ENCODE measurements around the gene LAMB4. TPM values are rescaled to one million over a fixed set of nuclear protein-coding genes. Genes with fewer than 3 reads are reported as not detected.

The LAMB4 gene
- total RNA-seq, 2 donors from 2014 or later: not detected

- Mint-ChIP-seq H3K4me3 (no peak overlapping the region), H3K27ac (no peak overlapping the region), H3K27me3 (ENCODE audit: low read depth) (peaks cover 41% of the 10 kb centered on the region), H3K9me3 (no peaks in the 10 kb centered on the region), H3K4me1 (ENCODE audit: low read depth) (no peaks in the 10 kb centered on the region), H3K36me3 (ENCODE audit: insufficient read depth in 2 of 2) (no peaks in the 10 kb centered on the region)
- ATAC-seq (replicated peaks in 1 of 2) (no peak), DNase-seq (no peak)
These were observed 35.8 kb downstream of the LAMB4 start for GRCh38 chr7:108094346-108094745.

- no peaks in the 10 kb centered on the region for H3K9me3 Mint-ChIP-seq
- no peak for ATAC-seq (replicated peaks in 1 of 2)
- no peaks in the 10 kb centered on the region for H3K36me3 Mint-ChIP-seq (ENCODE audit: insufficient read depth in 2 of 2)
- H3K27me3 Mint-ChIP-seq (ENCODE audit: low read depth): peaks cover 37% of the 10 kb centered on the region
- H3K27ac Mint-ChIP-seq: no peak overlapping the region
- DNase-seq: no peak
- no peak overlapping the region for H3K4me3 Mint-ChIP-seq
- H3K4me1 Mint-ChIP-seq (ENCODE audit: low read depth): no peaks in the 10 kb centered on the region
These were observed 36.3 kb downstream of the LAMB4 start for GRCh38 chr7:108093851-108094331.

- Mint-ChIP-seq H3K27me3 (ENCODE audit: low read depth) (peaks cover 32% of the 10 kb centered on the region), H3K4me3 (no peak overlapping the region), H3K36me3 (ENCODE audit: insufficient read depth in 2 of 2) (no peaks in the 10 kb centered on the region), H3K4me1 (ENCODE audit: low read depth) (no peaks in the 10 kb centered on the region), H3K27ac (no peak overlapping the region), H3K9me3 (no peaks in the 10 kb centered on the region)
- ATAC-seq (replicated peaks in 1 of 2) (no peak), DNase-seq (no peak)
These were observed 36.8 kb downstream of the LAMB4 start for GRCh38 chr7:108093341-108093740.

GRCh38 chr7:108091461-108091831 lies 38.7 kb downstream of the LAMB4 start:
- Mint-ChIP-seq H3K4me1 (ENCODE audit: low read depth) (no peaks in the 10 kb centered on the region), H3K36me3 (ENCODE audit: insufficient read depth in 2 of 2) (no peaks in the 10 kb centered on the region), H3K9me3 (no peaks in the 10 kb centered on the region), H3K4me3 (no peak overlapping the region), H3K27me3 (ENCODE audit: low read depth) (peaks cover 32% of the 10 kb centered on the region), H3K27ac (no peak overlapping the region)
- no peak for ATAC-seq (replicated peaks in 1 of 2)
- DNase-seq: no peak

- Mint-ChIP-seq H3K9me3 (peaks cover 0 to 1% of the 10 kb centered on the region in 2 donors), H3K4me3 (no peak overlapping the region)
- ATAC-seq (replicated peaks in 1 of 2): no peak
These were observed 39.2 kb downstream of the LAMB4 start for GRCh38 chr7:108090791-108091460.

GRCh38 chr7:108089381-108089780 lies 40.8 kb downstream of the LAMB4 start:
- H3K27ac Mint-ChIP-seq: no peak overlapping the region
- H3K27me3 Mint-ChIP-seq (ENCODE audit: low read depth): peaks cover 14% of the 10 kb centered on the region
- no peaks in the 10 kb centered on the region for H3K36me3 Mint-ChIP-seq (ENCODE audit: insufficient read depth in 2 of 2)
- no peak overlapping the region for H3K4me3 Mint-ChIP-seq
- ATAC-seq (replicated peaks in 1 of 2) (no peak), DNase-seq (no peak)
- H3K4me1 Mint-ChIP-seq (ENCODE audit: low read depth): peaks cover 4% of the 10 kb centered on the region
- H3K9me3 Mint-ChIP-seq: peaks cover 0 to 1% of the 10 kb centered on the region in 2 donors

More at GRCh38 chr7:108090791-108091460, 39.2 kb downstream of the LAMB4 start:
- Mint-ChIP-seq H3K36me3 (ENCODE audit: insufficient read depth in 2 of 2) (no peaks in the 10 kb centered on the region), H3K4me1 (ENCODE audit: low read depth) (no peaks in the 10 kb centered on the region), H3K27me3 (ENCODE audit: low read depth) (peaks cover 28% of the 10 kb centered on the region), H3K27ac (no peak overlapping the region)
- DNase-seq: no peak

- DNase-seq (no peak), ATAC-seq (replicated peaks in 1 of 2) (no peak)
- Mint-ChIP-seq H3K4me3 (no peak overlapping the region), H3K36me3 (ENCODE audit: insufficient read depth in 2 of 2) (no peaks in the 10 kb centered on the region), H3K9me3 (peaks cover 0 to 1% of the 10 kb centered on the region in 2 donors), H3K4me1 (ENCODE audit: low read depth) (peaks cover 4% of the 10 kb centered on the region), H3K27ac (no peak overlapping the region), H3K27me3 (ENCODE audit: low read depth) (peaks cover 12% of the 10 kb centered on the region)
These were observed 41.4 kb downstream of the LAMB4 start for GRCh38 chr7:108088729-108089128.

GRCh38 chr7:108087778-108088177 lies 42.4 kb downstream of the LAMB4 start:
- H3K9me3 Mint-ChIP-seq: peaks cover 0 to 1% of the 10 kb centered on the region in 2 donors
- H3K27ac Mint-ChIP-seq: no peak overlapping the region
- ATAC-seq (replicated peaks in 1 of 2): no peak
- no peak for DNase-seq
- no peak overlapping the region for H3K4me3 Mint-ChIP-seq
- H3K4me1 Mint-ChIP-seq (ENCODE audit: low read depth): peaks cover 4% of the 10 kb centered on the region
- no peaks in the 10 kb centered on the region for H3K36me3 Mint-ChIP-seq (ENCODE audit: insufficient read depth in 2 of 2)
- peaks cover 12% of the 10 kb centered on the region for H3K27me3 Mint-ChIP-seq (ENCODE audit: low read depth)

GRCh38 chr7:108086962-108087361 lies 43.2 kb downstream of the LAMB4 start:
- ATAC-seq (replicated peaks in 1 of 2): no peak
- H3K36me3 Mint-ChIP-seq (ENCODE audit: insufficient read depth in 2 of 2): no peaks in the 10 kb centered on the region

GRCh38 chr7:108086546-108086945 lies 43.6 kb downstream of the LAMB4 start:
- no peak for ATAC-seq (replicated peaks in 1 of 2)

More at GRCh38 chr7:108086962-108087361, 43.2 kb downstream of the LAMB4 start:
- H3K4me1 Mint-ChIP-seq (ENCODE audit: low read depth): peaks cover 4% of the 10 kb centered on the region
- H3K27ac Mint-ChIP-seq: no peak overlapping the region
- H3K9me3 Mint-ChIP-seq: peaks cover 0 to 1% of the 10 kb centered on the region in 2 donors
- H3K27me3 Mint-ChIP-seq (ENCODE audit: low read depth): peaks cover 12% of the 10 kb centered on the region
- DNase-seq: no peak
- H3K4me3 Mint-ChIP-seq: no peak overlapping the region

GRCh38 chr7:108083980-108084379 lies 46.2 kb downstream of the LAMB4 start:
- H3K4me3 Mint-ChIP-seq: no peak overlapping the region
- no peak overlapping the region for H3K27ac Mint-ChIP-seq
- H3K27me3 Mint-ChIP-seq (ENCODE audit: low read depth): no peaks in the 10 kb centered on the region
- H3K9me3 Mint-ChIP-seq: peaks cover 4% of the 10 kb centered on the region in 2 donors
- peaks cover 4% of the 10 kb centered on the region for H3K4me1 Mint-ChIP-seq (ENCODE audit: low read depth)
- ATAC-seq (replicated peaks in 1 of 2): no peak
- DNase-seq: no peak
- no peaks in the 10 kb centered on the region for H3K36me3 Mint-ChIP-seq (ENCODE audit: insufficient read depth in 2 of 2)

More at GRCh38 chr7:108086546-108086945, 43.6 kb downstream of the LAMB4 start:
- H3K9me3 Mint-ChIP-seq: peaks cover 1% of the 10 kb centered on the region in 2 donors
- H3K4me3 Mint-ChIP-seq: no peak overlapping the region
- peaks cover 10% of the 10 kb centered on the region for H3K27me3 Mint-ChIP-seq (ENCODE audit: low read depth)
- H3K36me3 Mint-ChIP-seq (ENCODE audit: insufficient read depth in 2 of 2): no peaks in the 10 kb centered on the region
- H3K27ac Mint-ChIP-seq: no peak overlapping the region
- no peak for DNase-seq
- peaks cover 4% of the 10 kb centered on the region for H3K4me1 Mint-ChIP-seq (ENCODE audit: low read depth)

GRCh38 chr7:108079648-108080591 lies 50.2 kb downstream of the LAMB4 start:
- Mint-ChIP-seq H3K27me3 (ENCODE audit: low read depth) (no peaks in the 10 kb centered on the region), H3K4me1 (ENCODE audit: low read depth) (peaks cover 3% of the 10 kb centered on the region), H3K9me3 (peaks cover 3 to 4% of the 10 kb centered on the region in 2 donors), H3K36me3 (ENCODE audit: insufficient read depth in 2 of 2) (no peaks in the 10 kb centered on the region), H3K27ac (no peak overlapping the region), H3K4me3 (no peak overlapping the region)
- DNase-seq (no peak), ATAC-seq (replicated peaks in 1 of 2) (no peak)

GRCh38 chr7:108079276-108079647 lies 50.9 kb downstream of the LAMB4 start:
- DNase-seq (no peak), ATAC-seq (replicated peaks in 1 of 2) (no peak)
- H3K27ac Mint-ChIP-seq: no peak overlapping the region
- H3K9me3 Mint-ChIP-seq: peaks cover 3 to 4% of the 10 kb centered on the region in 2 donors
- no peak overlapping the region for H3K4me3 Mint-ChIP-seq
- no peaks in the 10 kb centered on the region for H3K4me1 Mint-ChIP-seq (ENCODE audit: low read depth)
- no peaks in the 10 kb centered on the region for H3K36me3 Mint-ChIP-seq (ENCODE audit: insufficient read depth in 2 of 2)
- H3K27me3 Mint-ChIP-seq (ENCODE audit: low read depth): no peaks in the 10 kb centered on the region
